ENCODE results near the gene SREBF1.
A peak's percentile ranks its signal among the peaks of the same experiment; 100 is the strongest.

Gene SREBF1

GRCh38 chr17:17831208-17832031 is 5.4 kb downstream of the SREBF1 start:
- H3K9me3 ChIP-seq: no peaks in the 10 kb centered on the region
- H3K36me3 ChIP-seq (replicated peaks): peaks cover 19% of the 10 kb centered on the region
- no peak overlapping the region for H3K4me3 ChIP-seq
- in situ Hi-C loops (cut with MboI; ENCODE audit: low sequenced_read_pairs): no loop called here
- H3K4me1 ChIP-seq: peaks cover 20% of the 10 kb centered on the region
- H3K27me3 ChIP-seq (ENCODE audit: low read depth): no peaks in the 10 kb centered on the region
- no peak for DNase-seq (ENCODE audit: low spot score in 2 of 2)

GRCh38 chr17:17830740-17831207 is 6.0 kb downstream of the SREBF1 start:
- DNase-seq (ENCODE audit: low spot score in 2 of 2): no peak
- H3K36me3 ChIP-seq (replicated peaks): peaks cover 19% of the 10 kb centered on the region
- no peak overlapping the region for H3K4me3 ChIP-seq
- in situ Hi-C loops (cut with MboI; ENCODE audit: low sequenced_read_pairs): no loop called here
- H3K27me3 ChIP-seq (ENCODE audit: low read depth): no peaks in the 10 kb centered on the region
- H3K4me1 ChIP-seq: peaks cover 17% of the 10 kb centered on the region
- no peaks in the 10 kb centered on the region for H3K9me3 ChIP-seq

GRCh38 chr17:17830269-17830567 is 6.6 kb downstream of the SREBF1 start:
- DNase-seq (ENCODE audit: low spot score in 2 of 2): no peak
- Histone ChIP-seq H3K9me3 (no peaks in the 10 kb centered on the region), H3K27me3 (ENCODE audit: low read depth) (no peaks in the 10 kb centered on the region), H3K36me3 (replicated peaks) (peaks cover 14% of the 10 kb centered on the region), H3K4me3 (no peak overlapping the region), H3K4me1 (peaks cover 17% of the 10 kb centered on the region)
- in situ Hi-C loops (cut with MboI; ENCODE audit: low sequenced_read_pairs): no loop called here

DNA sequence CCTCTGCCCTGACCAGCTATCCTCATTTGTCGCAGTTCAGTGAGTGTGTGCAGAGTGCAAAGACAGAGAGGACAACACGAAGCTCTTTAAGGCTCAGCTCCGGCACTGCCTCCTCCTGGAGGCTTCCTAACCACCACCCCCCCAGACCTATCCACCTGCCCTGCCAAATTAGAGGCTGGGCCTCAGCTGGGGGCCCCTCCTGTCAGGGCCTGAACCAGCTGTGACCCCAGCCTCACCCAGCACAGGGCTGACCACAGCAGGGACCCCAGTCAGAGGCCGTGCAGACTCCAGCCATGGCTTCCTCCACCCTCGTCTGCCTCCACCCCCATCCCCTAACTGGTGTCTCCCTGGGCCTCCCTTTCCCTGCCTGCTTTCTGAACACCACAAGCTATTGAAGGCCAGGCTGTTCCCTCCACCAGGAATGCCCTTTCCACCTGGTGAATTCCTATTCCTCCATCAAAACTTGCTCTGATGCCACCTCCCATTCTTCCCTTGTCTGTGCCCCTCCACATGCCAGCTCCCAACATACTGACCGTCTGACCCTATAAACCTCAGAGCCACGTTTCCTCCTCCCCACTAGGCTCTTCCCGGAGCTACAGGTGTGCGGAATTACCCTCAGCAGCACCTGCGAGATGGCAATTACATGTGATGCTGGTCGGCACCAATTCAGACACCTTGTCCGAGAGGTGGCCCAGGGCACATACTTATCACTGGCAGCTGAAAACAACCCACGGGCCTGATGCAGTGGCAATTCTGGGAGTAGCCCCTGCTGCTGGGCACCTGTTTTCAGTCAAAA is 8.8 kb downstream of the SREBF1 start:
- Histone ChIP-seq H3K4me3 (no peak overlapping the region), H3K27me3 (ENCODE audit: low read depth) (no peaks in the 10 kb centered on the region), H3K36me3 (replicated peaks) (peaks cover 10% of the 10 kb centered on the region), H3K4me1 (peaks cover 22% of the 10 kb centered on the region), H3K9me3 (no peaks in the 10 kb centered on the region)
- no peak for DNase-seq (ENCODE audit: low spot score in 2 of 2)
- in situ Hi-C loops (cut with MboI; ENCODE audit: low sequenced_read_pairs): loop anchor here (10.0 kb wide), 1 partner anchor 207 kb away; the partner anchor contains the start of genes ATPAF2 and GID4

DNA sequence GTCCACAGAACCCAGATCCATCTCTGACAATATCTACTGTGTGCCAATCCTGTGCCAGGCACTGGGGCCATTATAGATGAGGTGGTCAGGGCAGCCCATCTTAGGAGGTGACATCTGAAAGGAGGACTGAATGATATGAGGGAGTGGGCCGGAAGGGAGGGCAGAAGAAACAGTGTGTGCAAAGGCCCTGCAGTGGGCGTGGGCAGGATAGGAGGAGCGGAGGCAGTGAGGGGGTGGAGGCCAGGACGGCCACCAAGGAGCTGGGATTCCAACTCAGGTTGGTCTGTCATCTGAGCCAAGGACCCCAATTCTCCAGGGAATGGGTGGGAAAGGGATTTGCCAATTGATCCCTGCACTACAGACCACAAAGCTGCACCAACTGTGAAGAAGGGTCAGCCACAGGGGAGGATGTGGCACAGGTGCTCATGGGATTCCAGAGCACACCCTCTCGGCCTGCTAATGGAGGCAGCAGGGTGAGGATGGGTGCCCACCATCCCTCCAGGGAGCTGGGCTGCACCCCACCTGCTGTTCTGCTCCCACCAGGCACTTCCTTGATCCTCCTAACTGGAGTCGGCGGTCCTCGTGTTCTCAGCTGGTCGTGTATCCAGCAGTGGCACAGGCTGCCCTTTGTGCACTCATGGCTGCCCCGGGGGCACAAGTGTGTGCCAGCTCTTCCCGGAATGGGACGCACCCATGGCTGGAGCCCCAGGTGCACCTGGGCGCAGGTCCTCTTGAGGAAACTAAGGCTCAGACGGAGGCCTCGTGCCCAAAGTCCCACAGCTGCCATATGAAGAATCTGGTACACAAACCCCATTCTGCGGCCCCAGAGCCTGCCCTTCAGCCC is 9.6 kb downstream of the SREBF1 start:
- Histone ChIP-seq H3K4me3 (no peak overlapping the region), H3K9me3 (no peaks in the 10 kb centered on the region), H3K4me1 (peaks cover 23% of the 10 kb centered on the region), H3K27me3 (ENCODE audit: low read depth) (no peaks in the 10 kb centered on the region), H3K36me3 (replicated peaks) (peaks cover 6% of the 10 kb centered on the region)
- no peak for DNase-seq (ENCODE audit: low spot score in 2 of 2)
- in situ Hi-C loops (cut with MboI; ENCODE audit: low sequenced_read_pairs): loop anchor here (10.0 kb wide), 1 partner anchor 208 kb away; the partner anchor contains the start of genes ATPAF2 and GID4

- Histone ChIP-seq H3K27me3 (ENCODE audit: low read depth) (no peaks in the 10 kb centered on the region), H3K9me3 (no peaks in the 10 kb centered on the region), H3K4me1 (peaks cover 23% of the 10 kb centered on the region), H3K36me3 (replicated peaks) (peaks cover 5% of the 10 kb centered on the region), H3K4me3 (no peak overlapping the region)
- in situ Hi-C loops (cut with MboI; ENCODE audit: low sequenced_read_pairs): loop anchor here (10.0 kb wide), 1 partner anchor 208 kb away; the partner anchor contains the start of genes ATPAF2 and GID4
- no peak for DNase-seq (ENCODE audit: low spot score in 2 of 2)
Measured at GRCh38 chr17:17826342-17826713, 10.5 kb downstream of the SREBF1 start.

DNA sequence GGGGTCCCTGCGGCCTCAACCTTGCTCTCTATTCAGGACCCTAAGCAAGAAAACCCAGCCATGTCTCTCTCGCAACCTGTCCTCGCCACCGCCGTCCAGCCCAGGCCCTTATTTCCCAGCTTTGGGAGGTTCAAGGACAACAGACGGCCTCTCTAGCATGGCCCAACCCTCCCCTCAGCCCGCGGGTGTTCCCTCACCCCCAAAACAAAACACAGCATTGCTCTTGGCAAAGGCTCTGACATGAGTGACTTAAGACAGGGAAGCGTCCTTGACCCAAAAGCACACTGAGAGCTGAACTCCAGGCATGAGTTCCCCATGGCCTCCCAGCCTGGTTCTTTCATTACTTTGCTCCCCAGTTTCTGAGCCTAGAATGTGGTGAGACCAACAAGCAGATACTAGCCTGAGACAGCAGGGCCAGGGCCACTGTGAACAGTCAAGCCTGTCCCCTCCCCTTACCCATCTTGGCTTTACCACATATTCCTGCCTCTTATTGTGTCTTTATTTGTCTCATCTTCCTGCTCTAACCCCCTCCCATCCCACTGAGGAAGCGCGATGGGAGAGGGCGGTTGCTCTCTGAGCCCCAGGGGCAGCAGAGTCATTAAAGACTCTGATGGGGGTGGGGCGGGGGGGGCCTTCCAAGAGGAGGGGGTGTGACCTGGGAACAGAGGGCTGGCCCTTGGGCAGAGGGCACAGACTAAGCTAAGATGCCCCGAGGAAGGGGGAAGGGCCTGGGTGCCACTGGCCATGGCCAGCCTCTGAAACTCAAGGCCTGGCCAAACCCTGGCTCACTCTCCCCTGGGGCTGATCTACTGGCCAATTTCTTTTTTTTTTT is 11.8 kb downstream of the SREBF1 start:
- in situ Hi-C loops (cut with MboI; ENCODE audit: low sequenced_read_pairs): loop anchor here (10.0 kb wide), 1 partner anchor 210 kb away; the partner anchor contains the start of genes ATPAF2 and GID4
- H3K4me1 ChIP-seq: peaks cover 23% of the 10 kb centered on the region
- DNase-seq (ENCODE audit: low spot score in 2 of 2): peak; percentile 26 to 54
- no peaks in the 10 kb centered on the region for H3K27me3 ChIP-seq (ENCODE audit: low read depth)
- H3K4me3 ChIP-seq: no peak overlapping the region
- no peaks in the 10 kb centered on the region for H3K9me3 ChIP-seq
- peaks cover 10% of the 10 kb centered on the region for H3K36me3 ChIP-seq (replicated peaks)

DNA sequence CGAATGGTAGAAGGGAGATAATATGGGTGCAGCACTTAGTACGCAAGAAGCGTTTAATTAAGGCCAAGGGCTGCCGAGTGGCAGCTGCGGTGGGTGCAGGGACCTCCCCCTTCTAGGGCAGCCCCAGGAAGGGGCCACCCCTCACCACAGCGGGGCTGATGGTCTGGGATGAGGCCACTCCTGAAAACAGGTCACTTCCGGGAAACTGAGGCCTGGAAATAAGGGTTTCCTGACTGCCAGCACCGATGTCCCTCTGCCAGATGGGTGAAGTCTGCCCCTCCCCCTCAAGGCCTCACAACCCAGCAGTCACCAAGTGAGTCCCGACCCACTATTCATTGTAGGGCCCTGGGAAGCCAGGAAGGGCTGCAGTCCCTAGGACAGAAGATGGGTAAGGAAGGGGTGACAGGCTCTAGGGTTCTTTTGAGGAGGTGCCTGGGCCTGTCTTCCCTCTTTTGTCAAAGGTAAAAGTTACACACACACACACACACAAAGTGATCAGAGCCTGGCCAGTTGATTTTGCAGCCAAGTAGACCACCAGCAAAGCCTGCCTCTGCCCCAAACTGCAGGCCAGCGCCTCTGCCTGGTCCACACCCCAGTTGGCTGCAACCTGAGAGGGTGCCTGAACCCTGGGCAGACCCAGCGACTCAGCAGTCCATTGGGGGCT is 12.5 kb downstream of the SREBF1 start:
- H3K27me3 ChIP-seq (ENCODE audit: low read depth): no peaks in the 10 kb centered on the region
- peak overlapping the region; percentile 14 for H3K4me3 ChIP-seq
- DNase-seq (ENCODE audit: low spot score in 2 of 2): peak in 1 of 2 experiments; percentile 51
- no peaks in the 10 kb centered on the region for H3K9me3 ChIP-seq
- peaks cover 23% of the 10 kb centered on the region for H3K4me1 ChIP-seq
- in situ Hi-C loops (cut with MboI; ENCODE audit: low sequenced_read_pairs): loop anchor here (10.0 kb wide), 1 partner anchor 211 kb away; the partner anchor contains the start of genes ATPAF2 and GID4
- H3K36me3 ChIP-seq (replicated peaks): peaks cover 18% of the 10 kb centered on the region

DNA sequence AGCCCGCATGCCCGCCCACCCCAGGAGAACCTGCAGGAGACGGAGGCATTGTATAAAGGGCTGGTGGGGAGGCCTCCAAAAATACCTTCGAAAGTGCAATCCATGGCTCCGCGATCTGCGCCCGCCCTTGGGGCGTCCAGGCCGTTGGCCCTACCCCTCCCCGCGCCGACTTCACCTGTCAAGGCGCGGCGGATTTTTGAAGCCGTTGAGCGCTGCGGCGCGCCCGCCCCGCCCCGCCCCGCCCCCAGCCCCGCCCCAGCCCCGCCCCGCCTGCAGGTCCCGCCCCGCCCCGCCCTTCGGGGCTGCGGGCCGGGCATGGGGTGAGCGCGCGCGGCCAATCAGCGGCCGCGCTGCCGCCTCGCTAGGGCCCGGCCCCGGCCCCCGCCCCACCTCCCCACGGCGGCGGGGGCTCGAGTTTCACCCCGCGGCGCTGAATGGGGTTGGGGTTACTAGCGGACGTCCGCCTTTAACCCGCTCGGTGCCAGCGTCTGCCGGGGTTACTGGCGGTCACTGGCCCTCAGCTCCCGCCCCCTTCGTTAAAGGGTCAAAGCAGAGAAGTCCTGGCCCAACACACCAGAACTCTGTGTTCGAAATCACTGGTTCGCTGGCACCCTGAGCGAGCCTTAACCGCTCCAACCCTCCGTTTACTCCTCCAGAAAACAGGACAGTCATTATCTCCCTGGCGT is 13.2 kb downstream of the SREBF1 start:
- peaks cover 23% of the 10 kb centered on the region for H3K4me1 ChIP-seq
- peaks cover 24% of the 10 kb centered on the region for H3K36me3 ChIP-seq (replicated peaks)
- in situ Hi-C loops (cut with MboI; ENCODE audit: low sequenced_read_pairs): loop anchor here (10.0 kb wide), 1 partner anchor 211 kb away; the partner anchor contains the start of genes ATPAF2 and GID4

DNA sequence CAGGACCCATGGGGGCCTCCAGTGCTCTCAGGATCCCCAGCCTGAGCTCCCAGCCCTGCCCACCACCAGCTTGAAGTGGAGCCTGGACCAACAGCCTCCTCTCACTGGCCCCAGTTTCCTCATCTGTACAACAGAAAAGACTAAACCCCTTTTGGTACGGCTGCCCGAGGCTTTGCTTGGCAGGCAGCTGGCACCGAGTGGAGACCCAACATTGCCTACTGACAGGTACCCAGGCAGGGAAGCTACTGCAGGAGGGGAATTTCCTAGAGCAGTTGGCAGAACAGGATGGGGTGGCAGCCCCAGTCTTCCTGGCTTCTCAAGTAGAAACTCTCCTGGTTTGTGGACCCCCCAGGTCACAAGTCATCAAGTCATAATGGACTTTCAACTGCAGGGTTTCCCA is 14.2 kb downstream of the SREBF1 start:
- Histone ChIP-seq H3K36me3 (replicated peaks) (peaks cover 32% of the 10 kb centered on the region), H3K4me3 (peak overlapping the region; percentile 31), H3K9me3 (no peaks in the 10 kb centered on the region), H3K27me3 (ENCODE audit: low read depth) (no peaks in the 10 kb centered on the region), H3K4me1 (peaks cover 23% of the 10 kb centered on the region)
- in situ Hi-C loops (cut with MboI; ENCODE audit: low sequenced_read_pairs): loop anchor here (10.0 kb wide), 1 partner anchor 212 kb away; the partner anchor contains the start of genes ATPAF2 and GID4
- DNase-seq (ENCODE audit: low spot score in 2 of 2): no peak

More for the DNA sequence above, 13.2 kb downstream of the SREBF1 start:
- DNase-seq (ENCODE audit: low spot score in 2 of 2): peak; percentile 89 to 94
- Histone ChIP-seq H3K4me3 (peak overlapping the region; percentile 31), H3K9me3 (no peaks in the 10 kb centered on the region), H3K27me3 (ENCODE audit: low read depth) (no peaks in the 10 kb centered on the region)

- peaks cover 23% of the 10 kb centered on the region for H3K4me1 ChIP-seq
- no peaks in the 10 kb centered on the region for H3K27me3 ChIP-seq (ENCODE audit: low read depth)
- H3K36me3 ChIP-seq (replicated peaks): peaks cover 36% of the 10 kb centered on the region
- no peaks in the 10 kb centered on the region for H3K9me3 ChIP-seq
- DNase-seq (ENCODE audit: low spot score in 2 of 2): no peak
- in situ Hi-C loops (cut with MboI; ENCODE audit: low sequenced_read_pairs): loop anchor here (10.0 kb wide), 1 partner anchor 213 kb away; the partner anchor contains the start of genes ATPAF2 and GID4
- peak overlapping the region; percentile 31 for H3K4me3 ChIP-seq
Measured at GRCh38 chr17:17822189-17822588, 14.6 kb downstream of the SREBF1 start.
